PC-3 (cell line): ENCODE data around the gene ACP2. TPM values are rescaled to one million over a fixed set of nuclear protein-coding genes. Genes with fewer than 3 reads are reported as not detected.

Experiments
- ATAC-seq: fragments of 200-7000 bp; cut with Tn5 transposase; 2 replicates; pipeline ENCODE4 v1.9.1; 2020; ENCODE audit warnings: mild to moderate bottlenecking, moderate library complexity
- BruUV-seq: library from RNA; stranded (reverse); fragments of 400-500 nt; replicated peaks from 2 replicates; lab custom pipeline; 2021; lab: Mats Ljungman, UMichigan
- CTCF ChIA-PET: fragments of 300-600 bp; sonication (Branson Sonifier 250); formaldehyde crosslinking; loops from one replicate; lab custom pipeline; 2022; ENCODE audit warnings: antibody characterized with exemption; lab: Charles Lee
- POLR2A ChIA-PET: fragments of 300-600 bp; sonication (Branson Sonifier 250); formaldehyde crosslinking; loops from one replicate; lab custom pipeline; 2022; ENCODE audit warnings: antibody characterized with exemption; ENCODE audit not compliant: unreplicated experiment; lab: Charles Lee
- DNase-seq: peaks from one replicate; pipeline ENCODE4 v3.0.0-alpha.2; 2015
- H2AFZ ChIP-seq: fragments of 300-600 bp; sonication (generic); 2 replicates; pipeline ENCODE4 v1.6.0; 2016; ENCODE audit warnings: antibody characterized with exemption, low read length
- H3F3A ChIP-seq: fragments of 300-600 bp; sonication (generic); one replicate; pipeline ENCODE4 v1.6.0; 2017; ENCODE audit warnings: antibody characterized with exemption, low read length, control low read depth, mild to moderate bottlenecking; ENCODE audit not compliant: unreplicated experiment
- H3K27ac ChIP-seq: fragments of 300-600 bp; sonication (generic); 2 replicates; pipeline ENCODE4 v1.5.1; 2016; ENCODE audit warnings: mild to moderate bottlenecking, low read length
- H3K27me3 ChIP-seq: fragments of 300-600 bp; sonication (generic); 2 replicates; pipeline ENCODE4 v1.6.1; 2016; ENCODE audit warnings: low read length, mixed read lengths
- H3K36me3 ChIP-seq: fragments of 300-600 bp; sonication (generic); 2 replicates; pipeline ENCODE4 v1.6.1; 2016; ENCODE audit warnings: low read depth, mixed run types, low read length, mixed read lengths
- H3K4me1 ChIP-seq: fragments of 300-600 bp; sonication (generic); 2 replicates; pipeline ENCODE4 v1.5.1; 2016; ENCODE audit warnings: low read length; ENCODE audit not compliant: insufficient read depth
- H3K4me2 ChIP-seq: fragments of 300-600 bp; sonication (generic); 2 replicates; pipeline ENCODE4 v1.6.0; 2016; ENCODE audit warnings: low read length
- H3K4me3 ChIP-seq: fragments of 300-600 bp; sonication (generic); 2 replicates; pipeline ENCODE4 v1.5.1; 2016; ENCODE audit warnings: mild to moderate bottlenecking, low read length, mixed read lengths
- H3K79me2 ChIP-seq: fragments of 300-600 bp; sonication (generic); 2 replicates; pipeline ENCODE4 v1.6.1; 2017; ENCODE audit warnings: low read length, mixed read lengths
- H3K9ac ChIP-seq: fragments of 300-600 bp; sonication (generic); 2 replicates; pipeline ENCODE4 v1.6.0; 2016; ENCODE audit warnings: mild to moderate bottlenecking, low read length
- H3K9me2 ChIP-seq: fragments of 300-600 bp; sonication (generic); replicated peaks from 2 replicates; pipeline ENCODE4 v1.6.1; 2016; ENCODE audit warnings: mixed run types, low read length, mixed read lengths
- H3K9me3 ChIP-seq: fragments of 300-600 bp; sonication (generic); 2 replicates; pipeline ENCODE4 v1.6.1; 2016; ENCODE audit warnings: low read length, mixed read lengths
- H4K20me1 ChIP-seq: fragments of 300-600 bp; sonication (generic); 2 replicates; pipeline ENCODE4 v1.6.1; 2016; ENCODE audit warnings: low read length, mixed read lengths
- CTCF ChIP-seq: fragments of 300-600 bp; sonication (generic); conservative IDR thresholded peaks from 2 replicates; pipeline ENCODE4 v1.5.1; 2017; ENCODE audit warnings: antibody characterized with exemption, low read depth, mild to moderate bottlenecking, low read length
- EZH2 ChIP-seq: fragments of 300-600 bp; sonication (generic); IDR thresholded peaks from one replicate; pipeline ENCODE4 v1.6.1; 2017; ENCODE audit warnings: antibody characterized with exemption, mild to moderate bottlenecking, low read length; ENCODE audit not compliant: unreplicated experiment
- EZH2phosphoT487 ChIP-seq: fragments of 300-600 bp; sonication (generic); IDR thresholded peaks from 2 replicates; pipeline ENCODE4 v1.6.1; 2018; ENCODE audit warnings: mild to moderate bottlenecking, antibody characterized with exemption, low read length, borderline replicate concordance
- intact Hi-C: fragments of 100-400 bp; cut with micrococcal nuclease; formaldehyde crosslinking; loops from 2 replicates; pipeline ENCODE4 v1.9.0; 2023
- total RNA-seq: library from RNA; depleted of rRNA; stranded (reverse); fragments of >200 nt; gene quantifications from 2 replicates; pipeline ENCODE4 v1.2.3, GENCODE V29; 2014

Gene ACP2
- total RNA-seq, 1 experiment from 2014 or later: 26.6 TPM

GRCh38 chr11:47234669-47235100 is 13.9 kb downstream of the ACP2 start:
- Histone ChIP-seq H3K36me3 (peaks cover 3% of the 10 kb centered on the region; the same call in 1 of the 2 replicates), H3K9me2 (no peaks in the 10 kb centered on the region), H3K9ac (peak overlapping the region; percentile 54), H3K4me1 (peaks cover 43% of the 10 kb centered on the region), H3K27ac (peak overlapping the region; percentile 91), H3K27me3 (no peaks in the 10 kb centered on the region), H3K79me2 (0 out of 2 replicates have a peak, but pooled peaks cover 4% of the 10 kb centered on the region), H2AFZ (peak overlapping the region; percentile 40), H3K4me2 (peak overlapping the region; percentile 81), H3F3A (peaks cover 5% of the 10 kb centered on the region), H4K20me1 (no peaks in the 10 kb centered on the region), H3K4me3 (peak overlapping the region; percentile 63), H3K9me3 (no peaks in the 10 kb centered on the region)
- TF ChIP-seq CTCF (no peak), EZH2phosphoT487 (no peak), EZH2 (no peak)
- peak; percentile 71 for ATAC-seq
- TSS peak; percentile 22 for BruUV-seq
- DNase-seq: peak; percentile 89
- intact Hi-C loops: loop anchor here (1.0 kb wide), 3 partner anchors 18 to 121 kb away; no protein-coding TSS in a partner anchor
- ChIA-PET POLR2A (interaction anchor here (1.3 kb wide), 1 partner anchor 20 kb away, joined by 5 read pairs; the partner anchor contains the start of gene DDB2), CTCF (interaction anchor here (1.2 to 2.6 kb wide), 3 partner anchors 20 to 56 kb away, joined by 3 to 33 read pairs (median 10); partner anchors contain the start of gene DDB2)

- H3K9me2 ChIP-seq: no peaks in the 10 kb centered on the region
- peak overlapping the region; percentile 91 for H3K27ac ChIP-seq
- H3K9me3 ChIP-seq: no peaks in the 10 kb centered on the region
- peaks cover 2% of the 10 kb centered on the region; the same call in 1 of the 2 replicates for H3K36me3 ChIP-seq
- ATAC-seq (peak; percentile 77), DNase-seq (peak; percentile 87)
- H3K27me3 ChIP-seq: no peaks in the 10 kb centered on the region
- CTCF ChIA-PET: interaction anchor here (1.0 to 2.6 kb wide), 6 partner anchors 9 to 121 kb away, joined by 3 to 33 read pairs (median 7); partner anchors contain the start of gene DDB2
- H3F3A ChIP-seq: peaks cover 5% of the 10 kb centered on the region
- H4K20me1 ChIP-seq: no peaks in the 10 kb centered on the region
- TF ChIP-seq EZH2phosphoT487 (no peak), CTCF (peak; percentile 58)
- intact Hi-C loops: loop anchor here (1.0 kb wide), 3 partner anchors 18 to 121 kb away; no protein-coding TSS in a partner anchor
- POLR2A ChIA-PET: interaction anchor here (1.3 kb wide), 1 partner anchor 20 kb away, joined by 5 read pairs; the partner anchor contains the start of gene DDB2
- 0 out of 2 replicates have a peak, but pooled peaks cover 4% of the 10 kb centered on the region for H3K79me2 ChIP-seq
- BruUV-seq: TSS peak; percentile 23
- peak overlapping the region; percentile 54 for H3K9ac ChIP-seq
- peak overlapping the region; percentile 63 for H3K4me3 ChIP-seq
- H3K4me1 ChIP-seq: peaks cover 43% of the 10 kb centered on the region
- H2AFZ ChIP-seq: peak overlapping the region; percentile 40
- H3K4me2 ChIP-seq: peak overlapping the region; percentile 81
Measured at GRCh38 chr11:47233989-47234668, 14.5 kb downstream of the ACP2 start.
